ENCODE measurements around the gene BEX4. TPM values are rescaled to one million over a fixed set of nuclear protein-coding genes. Genes with fewer than 3 reads are reported as not detected.
"Not testable (repeated sequence)": the region's sequence is repeated elsewhere in the genome, so short reads cannot be mapped to it uniquely, and the experiment has no call there.

BEX4 gene
- total and polyA plus RNA-seq, 2 of the 13 experiments (the other 11 are each of a cell fraction or from before 2014, with no cell fraction given) = not detected

DNA sequence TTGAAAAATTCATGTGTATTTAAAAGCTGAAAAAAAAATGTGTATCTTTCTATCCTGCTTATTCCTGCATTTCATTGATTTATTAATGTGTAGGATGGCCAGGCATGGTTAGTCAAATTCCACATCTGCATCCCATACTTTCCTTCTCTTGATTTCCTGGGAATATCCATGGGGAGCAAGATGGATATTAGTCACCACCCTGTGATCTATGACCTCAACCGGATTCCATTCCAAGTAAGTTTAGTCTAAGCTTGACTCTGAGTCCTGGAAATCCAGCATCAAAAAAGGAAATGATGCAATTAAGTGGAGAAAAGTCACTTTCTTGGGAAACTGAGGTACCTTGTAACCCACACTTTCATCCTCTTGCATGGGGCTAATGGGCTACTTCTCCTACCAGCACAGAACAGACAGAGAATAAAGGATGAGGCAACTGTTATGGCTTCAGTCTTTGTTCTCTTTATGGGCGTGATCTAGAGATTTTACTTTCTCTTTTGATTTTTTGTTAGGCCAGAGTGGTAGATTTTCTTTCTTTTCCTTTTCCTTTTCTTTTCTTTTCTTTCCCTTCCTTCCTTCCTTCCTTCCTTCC is 17.1 kb upstream of the BEX4 start:
- TF ChIP-seq KMT2B (CRISPR knock-in tag; IDR thresholded peaks at IDR 0.05) = no peak
- TF ChIP-seq ETS1 (CRISPR knock-in tag; IDR thresholded peaks at IDR 0.05) = no peak
- no peak for TF ChIP-seq ZNF562 (CRISPR knock-in tag; IDR thresholded peaks at IDR 0.05; ENCODE audit: borderline replicate concordance)
- no peak for TF ChIP-seq TRIM22 (IDR thresholded peaks at IDR 0.05)
- no peak for TF ChIP-seq FOXM1 (CRISPR knock-in tag; IDR thresholded peaks at IDR 0.05)

DNA sequence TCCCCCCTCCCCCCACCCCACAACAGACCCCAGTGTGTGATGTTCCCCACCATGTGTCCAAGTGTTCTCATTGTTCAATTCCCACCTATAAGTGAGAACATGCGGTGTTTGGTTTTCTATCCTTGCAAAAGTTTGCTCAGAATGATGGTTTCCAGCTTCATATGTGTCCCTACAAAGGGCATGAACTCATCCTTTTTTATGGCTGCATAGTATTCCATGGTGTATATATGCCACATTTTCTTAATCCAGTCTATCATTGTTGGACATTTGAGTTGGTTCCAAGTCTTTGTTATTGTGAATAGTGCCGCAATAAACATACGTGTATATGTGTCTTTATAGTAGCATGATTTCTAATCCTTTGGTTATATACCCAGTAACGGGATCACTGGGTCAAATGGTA is 16.2 kb upstream of the BEX4 start:
- H3K9me3 ChIP-seq (ENCODE audit: low read length); intact Hi-C loops (cut with micrococcal nuclease; ENCODE audit: unreplicated experiment); DNase-seq (ENCODE audit: low spot score); in situ Hi-C loops (cut with HindIII; ENCODE audit: extremely low pct_ligation_motif_present, low pct_unique_long_range_greater_than_20kb); H3K36me3 ChIP-seq (replicated peaks in 1 of 2; ENCODE audit: control insufficient read depth in 1 of 2, insufficient read depth in 2 of 2, low read length in 2 of 2); ATAC-seq; H2AFZ ChIP-seq (ENCODE audit: low read length); H3K27me3 ChIP-seq (ENCODE audit: control insufficient read depth in 1 of 2, insufficient read depth in 2 of 2, low read length in 2 of 2); H4K20me1 ChIP-seq (ENCODE audit: insufficient read depth, low read length); H3K27ac ChIP-seq (ENCODE audit: extremely low read length, insufficient read depth, low read length); CTCF ChIA-PET (ENCODE audit: low intra/inter-chr PET ratio, low total read pairs); FAIRE-seq; BruUV-seq (replicated peaks); H3K4me3 ChIP-seq (replicated peaks in 1 of 3; ENCODE audit: insufficient read depth in 1 of 3, low read depth in 2 of 3, low read length in 3 of 3); H3K9ac ChIP-seq (ENCODE audit: insufficient read depth, low read depth, low read length); H3K4me2 ChIP-seq (ENCODE audit: low read depth, low read length); POLR2A ChIA-PET; H3K4me1 ChIP-seq (ENCODE audit: insufficient read depth, low read length); H3K79me2 ChIP-seq (ENCODE audit: insufficient read depth, low read length): not testable (repeated sequence)
- 97% methylated on average over 4 of the region's 4 CpGs for WGBS (ENCODE audit: low lambda C conversion rate)

More for the DNA sequence above, 17.1 kb upstream of the BEX4 start:
- no peaks in the 10 kb centered on the region for H3K4me1 ChIP-seq (ENCODE audit: insufficient read depth, low read length)
- no peaks in the 10 kb centered on the region for H3K9me3 ChIP-seq (ENCODE audit: low read length)
- CTCF ChIA-PET (ENCODE audit: low intra/inter-chr PET ratio, low total read pairs) = no interaction called here
- H3K9ac ChIP-seq (ENCODE audit: insufficient read depth, low read depth, low read length) = no peak overlapping the region
- ATAC-seq (no peak), DNase-seq (ENCODE audit: low spot score) (no peak), FAIRE-seq (no peak)
- H4K20me1 ChIP-seq (ENCODE audit: insufficient read depth, low read length) = no peaks in the 10 kb centered on the region
- intact Hi-C loops (cut with micrococcal nuclease; ENCODE audit: unreplicated experiment) = no loop called here
- H3K79me2 ChIP-seq (ENCODE audit: insufficient read depth, low read length) = no peaks in the 10 kb centered on the region
- no peak overlapping the region for H3K4me2 ChIP-seq (ENCODE audit: low read depth, low read length)
- in situ Hi-C loops (cut with HindIII; ENCODE audit: extremely low pct_ligation_motif_present, low pct_unique_long_range_greater_than_20kb) = no loop called here
- 0% methylated on average over 2 of the region's 2 CpGs for WGBS (ENCODE audit: low lambda C conversion rate)
- POLR2A ChIA-PET = no interaction called here
- no peak overlapping the region for H2AFZ ChIP-seq (ENCODE audit: low read length)
- H3K36me3 ChIP-seq (replicated peaks in 1 of 2; ENCODE audit: control insufficient read depth in 1 of 2, insufficient read depth in 2 of 2, low read length in 2 of 2) = no peaks in the 10 kb centered on the region
- H3K4me3 ChIP-seq (replicated peaks in 1 of 3; ENCODE audit: insufficient read depth in 1 of 3, low read depth in 2 of 3, low read length in 3 of 3) = no peak overlapping the region
- BruUV-seq (replicated peaks) = no TSS peak
- no peak overlapping the region for H3K27ac ChIP-seq (ENCODE audit: extremely low read length, insufficient read depth, low read length)
- no peaks in the 10 kb centered on the region for H3K27me3 ChIP-seq (ENCODE audit: control insufficient read depth in 1 of 2, insufficient read depth in 2 of 2, low read length in 2 of 2)
